ENCODE results near the gene ARMC3. TPM values are rescaled to one million over a fixed set of nuclear protein-coding genes. Genes with fewer than 3 reads are reported as not detected.

Gene ARMC3
- total RNA-seq, 1 experiment from 2014 or later, result 0.09 TPM

GRCh38 chr10:23037561-23037960, 109.7 kb downstream of the ARMC3 start:
- Histone ChIP-seq H3K14ac (ENCODE audit: insufficient read depth, low read length) (no peak overlapping the region), H2AFZ (ENCODE audit: low read length) (no peak overlapping the region), H3K4me1 (ENCODE audit: insufficient read depth, low read length) (no peaks in the 10 kb centered on the region), H2BK15ac (ENCODE audit: low read depth, low read length) (no peak overlapping the region), H4K5ac (ENCODE audit: insufficient read length, low read depth, low read length) (no peak overlapping the region), H3K18ac (ENCODE audit: insufficient read length, low read depth, low read length) (no peak overlapping the region), H3K4ac (ENCODE audit: low read depth, low read length) (no peak overlapping the region), H4K20me1 (ENCODE audit: control insufficient read depth, insufficient read depth, insufficient read length) (no peaks in the 10 kb centered on the region), H2BK120ac (ENCODE audit: low read depth, low read length, poor library complexity, severe bottlenecking) (no peak overlapping the region), H2AK5ac (ENCODE audit: insufficient read length, low read length) (no peak overlapping the region), H3K4me2 (ENCODE audit: insufficient read depth, insufficient read length, low read length) (no peak overlapping the region), H3K27ac (ENCODE audit: insufficient read length, low read depth, low read length) (no peak overlapping the region), H3K56ac (ENCODE audit: insufficient read length, low read depth, low read length) (no peak overlapping the region), H3K9me3 (ENCODE audit: control insufficient read depth, low read depth, low read length) (no peaks in the 10 kb centered on the region), H2BK20ac (ENCODE audit: low read depth, low read length, poor library complexity, severe bottlenecking) (no peak overlapping the region), H2BK5ac (ENCODE audit: insufficient read length, low read length) (no peak overlapping the region), H2BK12ac (ENCODE audit: insufficient read length, low read depth, low read length) (no peak overlapping the region), H3K27me3 (ENCODE audit: insufficient read depth, low read length) (no peaks in the 10 kb centered on the region), H4K91ac (ENCODE audit: insufficient read length, low read depth, low read length) (no peak overlapping the region), H4K8ac (replicated peaks; ENCODE audit: insufficient read length, low read depth, low read length) (no peak overlapping the region), H3K23ac (ENCODE audit: insufficient read length, low read depth, low read length) (no peak overlapping the region), H3K23me2 (ENCODE audit: insufficient read length, low read depth, low read length, poor library complexity, severe bottlenecking) (no peaks in the 10 kb centered on the region), H3K79me2 (ENCODE audit: insufficient read depth, low read length) (no peaks in the 10 kb centered on the region; the same call in 1 of the 2 replicates), H3K79me1 (ENCODE audit: insufficient read depth, low read depth, low read length, poor library complexity, severe bottlenecking) (no peaks in the 10 kb centered on the region), H3K9ac (ENCODE audit: extremely low read depth, insufficient read length, low read length) (no peak overlapping the region), H3T11ph (ENCODE audit: low read length) (no peak overlapping the region)
- no peak overlapping the region for H3K27ac Mint-ChIP-seq
- TF ChIP-seq, protein P1, sequence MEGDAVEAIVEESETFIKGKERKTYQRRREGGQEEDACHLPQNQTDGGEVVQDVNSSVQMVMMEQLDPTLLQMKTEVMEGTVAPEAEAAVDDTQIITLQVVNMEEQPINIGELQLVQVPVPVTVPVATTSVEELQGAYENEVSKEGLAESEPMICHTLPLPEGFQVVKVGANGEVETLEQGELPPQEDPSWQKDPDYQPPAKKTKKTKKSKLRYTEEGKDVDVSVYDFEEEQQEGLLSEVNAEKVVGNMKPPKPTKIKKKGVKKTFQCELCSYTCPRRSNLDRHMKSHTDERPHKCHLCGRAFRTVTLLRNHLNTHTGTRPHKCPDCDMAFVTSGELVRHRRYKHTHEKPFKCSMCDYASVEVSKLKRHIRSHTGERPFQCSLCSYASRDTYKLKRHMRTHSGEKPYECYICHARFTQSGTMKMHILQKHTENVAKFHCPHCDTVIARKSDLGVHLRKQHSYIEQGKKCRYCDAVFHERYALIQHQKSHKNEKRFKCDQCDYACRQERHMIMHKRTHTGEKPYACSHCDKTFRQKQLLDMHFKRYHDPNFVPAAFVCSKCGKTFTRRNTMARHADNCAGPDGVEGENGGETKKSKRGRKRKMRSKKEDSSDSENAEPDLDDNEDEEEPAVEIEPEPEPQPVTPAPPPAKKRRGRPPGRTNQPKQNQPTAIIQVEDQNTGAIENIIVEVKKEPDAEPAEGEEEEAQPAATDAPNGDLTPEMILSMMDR (conservative IDR thresholded peaks at IDR 0.05), result no peak
- no peak for DNase-seq
- WGBS (ENCODE audit: extremely low coverage, insufficient read length, low lambda C conversion rate), result no CpG with 5 or more reads among the region's 4 CpGs
- H3K4me3 Mint-ChIP-seq, result no peak overlapping the region
- H3K9me3 Mint-ChIP-seq, result no peaks in the 10 kb centered on the region
- H3K27me3 Mint-ChIP-seq (ENCODE audit: low read depth), result no peaks in the 10 kb centered on the region; the same call in 1 of the 2 replicates
- no peaks in the 10 kb centered on the region for H3K36me3 Mint-ChIP-seq (ENCODE audit: insufficient read depth in 1 of 3, low read depth in 3 of 3)
- peaks cover 4 to 5% of the 10 kb centered on the region in 2 experiments for H3K4me1 Mint-ChIP-seq

Data from H9 (cell line).